NT2/D1 (cell line): ENCODE data around the gene GGA2.
"Not testable (repeated sequence)": the region's sequence is repeated elsewhere in the genome, so short reads cannot be mapped to it uniquely, and the experiment has no call there.

Experiments
- SUZ12 ChIP-seq: IDR thresholded peaks from 2 replicates; pipeline ENCODE4 v1.6.1; 2011; ENCODE audit not compliant: insufficient read length, insufficient read depth; ENCODE audit errors: extremely low read depth
- YY1 ChIP-seq: IDR thresholded peaks from 2 replicates; pipeline ENCODE4 v1.6.1; 2011; ENCODE audit not compliant: insufficient read length, insufficient read depth
- ZNF274 ChIP-seq: IDR thresholded peaks from 2 replicates; pipeline ENCODE4 v1.6.1; 2011; ENCODE audit warnings: mild to moderate bottlenecking, low read depth, low read length

- TF ChIP-seq YY1, ZNF274, SUZ12: not testable (repeated sequence)
Measured at GRCh38 chr16:23483492-23483891, 26.8 kb downstream of the GGA2 start.
